Measurements from ENCODE around the gene USP4.

The USP4 gene

DNA sequence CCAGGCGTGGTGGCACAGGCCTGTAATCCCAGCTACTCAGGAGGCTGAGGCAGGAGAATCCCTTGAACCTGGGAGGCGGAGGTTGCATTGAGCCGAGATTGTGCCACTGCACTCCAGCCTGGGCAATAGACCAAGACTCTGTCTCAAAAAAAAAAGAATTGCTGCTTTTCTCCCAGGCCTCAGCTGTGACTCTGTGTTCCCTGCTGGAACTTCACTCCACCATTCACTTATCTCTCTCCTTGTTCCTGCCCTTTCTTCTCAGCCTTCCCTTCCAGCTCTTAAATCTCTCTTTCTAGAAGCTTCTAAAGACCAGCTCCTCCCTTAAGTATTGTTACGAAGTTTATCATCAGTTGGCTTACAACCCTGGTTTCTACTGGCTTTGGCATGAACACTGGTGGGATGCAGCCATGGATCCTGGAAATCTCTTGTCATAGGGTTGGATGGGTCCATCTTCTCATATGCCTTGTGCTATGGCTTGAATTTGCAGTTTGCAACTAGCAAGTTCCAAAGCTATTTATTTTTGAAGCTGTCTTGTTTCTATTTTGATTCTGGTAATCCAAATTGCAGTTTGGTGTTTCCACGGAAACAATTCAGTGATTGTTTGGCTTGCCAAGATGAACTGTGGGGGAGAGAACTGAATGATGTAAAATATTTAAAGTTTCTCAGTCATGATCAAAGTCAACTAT, 73.3 kb downstream of the USP4 start:
- H3K9me2 ChIP-seq (replicated peaks; ENCODE audit: insufficient read depth, low read length): no peaks in the 10 kb centered on the region
- H3K79me2 ChIP-seq (ENCODE audit: insufficient read depth, low read length): no peaks in the 10 kb centered on the region
- no peak overlapping the region for H2AFZ ChIP-seq (ENCODE audit: low read depth, low read length, severe bottlenecking)
- no peaks in the 10 kb centered on the region for H3F3A ChIP-seq (ENCODE audit: insufficient read depth)
- no peak overlapping the region for H3K4me2 ChIP-seq (ENCODE audit: low read depth, low read length, poor library complexity, severe bottlenecking)
- H3K36me3 ChIP-seq (ENCODE audit: low read length): no peaks in the 10 kb centered on the region
- no peak overlapping the region for H3K27ac ChIP-seq (ENCODE audit: low read depth, low read length)
- no peaks in the 10 kb centered on the region for H4K20me1 ChIP-seq (ENCODE audit: low read depth, low read length)
- H3K4me3 ChIP-seq (ENCODE audit: insufficient read depth, low read length, poor library complexity, severe bottlenecking): no peak overlapping the region
- TF ChIP-seq, protein P1, sequence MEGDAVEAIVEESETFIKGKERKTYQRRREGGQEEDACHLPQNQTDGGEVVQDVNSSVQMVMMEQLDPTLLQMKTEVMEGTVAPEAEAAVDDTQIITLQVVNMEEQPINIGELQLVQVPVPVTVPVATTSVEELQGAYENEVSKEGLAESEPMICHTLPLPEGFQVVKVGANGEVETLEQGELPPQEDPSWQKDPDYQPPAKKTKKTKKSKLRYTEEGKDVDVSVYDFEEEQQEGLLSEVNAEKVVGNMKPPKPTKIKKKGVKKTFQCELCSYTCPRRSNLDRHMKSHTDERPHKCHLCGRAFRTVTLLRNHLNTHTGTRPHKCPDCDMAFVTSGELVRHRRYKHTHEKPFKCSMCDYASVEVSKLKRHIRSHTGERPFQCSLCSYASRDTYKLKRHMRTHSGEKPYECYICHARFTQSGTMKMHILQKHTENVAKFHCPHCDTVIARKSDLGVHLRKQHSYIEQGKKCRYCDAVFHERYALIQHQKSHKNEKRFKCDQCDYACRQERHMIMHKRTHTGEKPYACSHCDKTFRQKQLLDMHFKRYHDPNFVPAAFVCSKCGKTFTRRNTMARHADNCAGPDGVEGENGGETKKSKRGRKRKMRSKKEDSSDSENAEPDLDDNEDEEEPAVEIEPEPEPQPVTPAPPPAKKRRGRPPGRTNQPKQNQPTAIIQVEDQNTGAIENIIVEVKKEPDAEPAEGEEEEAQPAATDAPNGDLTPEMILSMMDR (IDR thresholded peaks at IDR 0.05; ENCODE audit: insufficient read depth, low read length, poor library complexity, severe bottlenecking): no peak
- TF ChIP-seq EZH2phosphoT487 (conservative IDR thresholded peaks at IDR 0.05; ENCODE audit: low read length): no peak
- H3K9me3 ChIP-seq (ENCODE audit: insufficient read depth, low read length): no peaks in the 10 kb centered on the region
- H3K27me3 ChIP-seq (ENCODE audit: low read length): no peaks in the 10 kb centered on the region
- no peak overlapping the region for H3K9ac ChIP-seq (ENCODE audit: low read length)

GRCh38 chr3:49265661-49266386, 74.0 kb downstream of the USP4 start:
- TF ChIP-seq EZH2phosphoT487 (conservative IDR thresholded peaks at IDR 0.05; ENCODE audit: low read length): no peak
- TF ChIP-seq, protein P1 (IDR thresholded peaks at IDR 0.05; ENCODE audit: insufficient read depth, low read length, poor library complexity, severe bottlenecking): no peak
- H3K9ac ChIP-seq (ENCODE audit: low read length): no peak overlapping the region
- no peaks in the 10 kb centered on the region for H3K9me2 ChIP-seq (replicated peaks; ENCODE audit: insufficient read depth, low read length)

GRCh38 chr3:49263159-49263889, 76.5 kb downstream of the USP4 start:
- Histone ChIP-seq H4K20me1 (ENCODE audit: low read depth, low read length) (no peaks in the 10 kb centered on the region), H3K9ac (ENCODE audit: low read length) (no peak overlapping the region)
- no peak for TF ChIP-seq EZH2phosphoT487 (conservative IDR thresholded peaks at IDR 0.05; ENCODE audit: low read length)
- TF ChIP-seq, protein P1 (IDR thresholded peaks at IDR 0.05; ENCODE audit: insufficient read depth, low read length, poor library complexity, severe bottlenecking): no peak

More at GRCh38 chr3:49265661-49266386, 74.0 kb downstream of the USP4 start:
- Histone ChIP-seq H3K9me3 (ENCODE audit: insufficient read depth, low read length) (no peaks in the 10 kb centered on the region), H3K36me3 (ENCODE audit: low read length) (no peaks in the 10 kb centered on the region), H3K79me2 (ENCODE audit: insufficient read depth, low read length) (no peaks in the 10 kb centered on the region), H3K27ac (ENCODE audit: low read depth, low read length) (no peak overlapping the region), H3F3A (ENCODE audit: insufficient read depth) (no peaks in the 10 kb centered on the region), H3K4me3 (ENCODE audit: insufficient read depth, low read length, poor library complexity, severe bottlenecking) (no peak overlapping the region), H3K4me2 (ENCODE audit: low read depth, low read length, poor library complexity, severe bottlenecking) (no peak overlapping the region), H4K20me1 (ENCODE audit: low read depth, low read length) (no peaks in the 10 kb centered on the region), H3K27me3 (ENCODE audit: low read length) (no peaks in the 10 kb centered on the region), H2AFZ (ENCODE audit: low read depth, low read length, severe bottlenecking) (no peak overlapping the region)

More at GRCh38 chr3:49263159-49263889, 76.5 kb downstream of the USP4 start:
- H3K27me3 ChIP-seq (ENCODE audit: low read length): no peaks in the 10 kb centered on the region
- H2AFZ ChIP-seq (ENCODE audit: low read depth, low read length, severe bottlenecking): no peak overlapping the region
- no peaks in the 10 kb centered on the region for H3K79me2 ChIP-seq (ENCODE audit: insufficient read depth, low read length)
- H3K36me3 ChIP-seq (ENCODE audit: low read length): no peaks in the 10 kb centered on the region
- no peaks in the 10 kb centered on the region for H3F3A ChIP-seq (ENCODE audit: insufficient read depth)
- no peaks in the 10 kb centered on the region for H3K9me3 ChIP-seq (ENCODE audit: insufficient read depth, low read length)
- no peak overlapping the region for H3K4me2 ChIP-seq (ENCODE audit: low read depth, low read length, poor library complexity, severe bottlenecking)
- H3K9me2 ChIP-seq (replicated peaks; ENCODE audit: insufficient read depth, low read length): no peaks in the 10 kb centered on the region
- no peak overlapping the region for H3K27ac ChIP-seq (ENCODE audit: low read depth, low read length)
- no peak overlapping the region for H3K4me3 ChIP-seq (ENCODE audit: insufficient read depth, low read length, poor library complexity, severe bottlenecking)

Data from SU-DHL-6 (cell line).